Skin epidermis (tissue), 12 donors: ENCODE data around the gene ATAD2B.

Source experiments
- H3K27ac ChIP-seq, 21 experiments: fragments of 200-600 bp; sonication (generic) in 11 of 21; one replicate each; pipeline ENCODE4 v1.5.0; 2020; ENCODE audit warnings: mild to moderate bottlenecking in 3 of 21, inconsistent platforms in 2 of 21, moderate library complexity in 2 of 21
- H3K4me3 ChIP-seq, 7 experiments: fragments of 200-600 bp; sonication (generic) in 2 of 7; one replicate each; pipeline ENCODE4 v1.5.0; 2020; ENCODE audit warnings: inconsistent platforms in 2 of 7, mild to moderate bottlenecking in 2 of 7, moderate library complexity in 1 of 7

ATAD2B gene

DNA sequence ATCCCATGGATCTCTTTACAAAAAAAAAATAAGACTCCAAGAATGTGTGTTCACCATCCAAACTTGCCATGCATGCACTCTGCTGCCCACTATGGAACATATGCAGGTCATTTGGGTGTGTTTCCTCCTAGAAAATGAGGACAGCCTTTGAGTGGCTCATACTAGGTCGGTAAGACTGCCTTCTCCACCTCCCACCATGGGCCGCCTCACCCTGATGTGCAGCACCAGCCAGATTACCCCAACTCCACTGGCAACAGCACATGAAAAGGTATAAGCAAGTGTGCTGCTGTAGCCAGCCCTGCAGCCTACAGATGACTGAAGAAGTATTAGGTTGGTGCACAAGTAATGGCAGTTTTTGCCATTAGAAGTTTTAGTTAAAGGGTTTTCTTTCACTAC lies 214.2 kb downstream of the ATAD2B start:
- Histone ChIP-seq H3K4me3 (no peak overlapping the region), H3K27ac (no peak overlapping the region)

DNA sequence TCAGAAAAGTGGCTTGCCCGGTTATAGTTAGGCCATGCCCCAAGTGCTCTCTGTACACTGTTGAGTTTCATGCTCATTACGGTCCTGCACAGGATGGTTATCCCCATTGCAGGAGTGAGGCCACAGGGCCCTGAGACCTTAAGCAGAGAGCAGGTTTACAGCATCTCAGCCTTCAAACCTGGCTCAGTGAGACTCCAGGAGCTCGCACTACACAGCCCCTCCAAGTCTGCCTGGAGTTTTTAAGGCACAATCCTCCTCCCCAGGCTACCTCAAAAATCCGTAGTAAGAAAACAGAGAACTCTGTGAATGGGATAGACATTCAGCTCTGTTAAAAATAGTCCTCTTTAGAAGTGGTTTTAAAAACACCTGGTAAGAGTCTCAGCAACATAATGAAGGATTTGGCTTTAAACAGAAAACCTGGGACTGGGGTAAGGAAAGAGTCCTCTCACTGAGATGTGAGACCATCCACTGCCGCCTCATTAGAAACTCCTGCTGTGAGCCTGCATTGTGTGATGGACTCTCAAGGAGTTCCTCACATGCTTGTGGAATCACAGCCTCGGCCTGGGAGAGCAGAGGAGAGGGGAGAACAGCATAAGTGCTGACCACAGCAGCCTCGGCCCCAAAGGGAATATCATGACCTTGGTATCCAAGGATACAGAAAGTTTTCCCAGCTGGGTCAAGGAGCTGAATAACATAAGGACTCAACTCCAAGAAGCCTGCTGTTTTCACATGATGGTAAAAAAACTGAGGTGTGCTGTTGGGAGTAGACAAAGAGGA lies 214.8 kb downstream of the ATAD2B start:
- no peak overlapping the region for H3K4me3 ChIP-seq
- no peak overlapping the region for H3K27ac ChIP-seq

DNA sequence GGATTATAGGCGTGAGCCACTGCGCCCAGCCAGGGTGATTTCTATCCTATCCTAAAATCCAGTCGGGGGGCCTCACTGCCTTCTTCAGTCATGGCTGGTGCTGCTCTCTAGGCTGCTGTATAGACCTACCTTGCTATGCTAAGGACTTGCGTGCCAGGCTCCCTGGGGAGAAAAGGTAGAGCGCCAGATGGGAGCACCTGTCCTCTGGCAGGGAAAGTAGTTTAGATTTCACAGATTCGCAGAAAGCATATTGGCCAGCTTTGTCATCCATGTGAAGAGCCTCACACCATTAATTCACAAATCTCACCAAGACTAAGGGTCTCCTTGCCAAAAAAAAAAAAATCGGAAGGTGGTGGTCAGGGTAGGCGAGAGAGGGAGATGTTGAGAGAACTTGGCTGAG lies 217.6 kb downstream of the ATAD2B start:
- Histone ChIP-seq H3K4me3 (no peak overlapping the region), H3K27ac (no peak overlapping the region)

- no peak overlapping the region for H3K27ac ChIP-seq
- no peak overlapping the region for H3K4me3 ChIP-seq
These were observed 218.2 kb downstream of the ATAD2B start for GRCh38 chr2:23708771-23709170.

DNA sequence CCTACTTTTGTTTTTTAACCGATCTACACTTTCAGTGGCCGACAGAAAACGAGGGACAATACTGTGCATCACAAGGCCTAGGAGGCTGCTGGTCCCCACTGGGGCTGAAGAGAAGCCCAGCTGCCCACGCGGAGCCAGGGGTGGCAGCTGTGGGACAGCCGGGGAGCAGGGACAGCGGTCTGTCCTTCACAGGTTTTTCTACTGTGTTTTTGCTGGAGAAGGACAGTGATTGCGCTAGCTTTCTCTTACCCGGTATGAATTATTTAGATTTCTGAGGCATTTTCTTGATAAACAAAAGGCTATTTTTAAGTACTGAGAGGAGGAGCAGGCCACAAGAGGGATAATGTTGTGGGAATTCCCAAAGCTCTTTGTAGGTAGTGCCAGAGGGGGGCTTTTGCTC lies 219.8 kb downstream of the ATAD2B start:
- Histone ChIP-seq H3K27ac (no peak overlapping the region), H3K4me3 (no peak overlapping the region)

GRCh38 chr2:23706613-23707078 lies 220.3 kb downstream of the ATAD2B start:
- no peak overlapping the region for H3K4me3 ChIP-seq
- no peak overlapping the region for H3K27ac ChIP-seq

DNA sequence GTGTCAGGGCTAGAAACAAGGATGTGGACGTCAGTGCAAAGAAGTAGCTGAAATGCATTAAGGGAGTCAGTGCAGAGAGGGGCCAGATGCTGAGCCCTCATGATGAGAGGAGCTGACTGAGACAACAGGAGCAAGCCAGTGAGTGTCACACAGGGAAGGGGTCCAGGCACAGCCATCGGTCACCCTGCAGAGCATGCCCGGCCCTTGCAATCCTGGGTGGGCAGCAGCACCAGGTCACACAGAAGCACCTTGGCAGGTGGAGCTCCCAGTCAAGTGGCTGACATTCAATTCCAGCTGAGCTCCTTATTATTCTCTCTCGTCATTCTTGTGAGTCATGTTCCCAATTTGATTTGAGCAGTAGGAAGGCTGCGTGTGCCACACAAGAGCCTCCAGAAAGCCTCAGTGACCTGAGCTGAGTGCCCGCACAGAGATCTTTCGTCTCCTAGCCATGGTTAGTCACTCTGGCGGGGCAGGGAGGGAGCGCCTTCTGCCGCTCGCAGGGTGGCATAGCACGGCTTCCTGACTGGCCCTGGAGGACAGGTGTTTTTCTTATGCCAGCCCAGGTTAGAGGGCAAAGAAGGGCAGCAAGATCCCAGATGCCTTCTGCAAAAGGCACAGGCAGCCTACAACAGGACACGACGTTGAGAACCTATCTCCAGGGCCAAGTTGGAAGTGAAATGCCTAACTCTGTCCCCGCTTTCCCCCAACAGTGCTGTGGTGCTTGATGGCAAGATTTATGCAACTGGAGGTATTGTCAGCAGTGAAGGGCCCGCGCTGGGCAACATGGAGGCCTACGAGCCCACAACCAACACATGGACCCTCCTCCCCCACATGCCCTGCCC lies 220.9 kb downstream of the ATAD2B start:
- Histone ChIP-seq H3K4me3 (no peak overlapping the region), H3K27ac (no peak overlapping the region)

GRCh38 chr2:23703583-23704385 lies 223.1 kb downstream of the ATAD2B start:
- Histone ChIP-seq H3K27ac (no peak overlapping the region), H3K4me3 (no peak overlapping the region)

DNA sequence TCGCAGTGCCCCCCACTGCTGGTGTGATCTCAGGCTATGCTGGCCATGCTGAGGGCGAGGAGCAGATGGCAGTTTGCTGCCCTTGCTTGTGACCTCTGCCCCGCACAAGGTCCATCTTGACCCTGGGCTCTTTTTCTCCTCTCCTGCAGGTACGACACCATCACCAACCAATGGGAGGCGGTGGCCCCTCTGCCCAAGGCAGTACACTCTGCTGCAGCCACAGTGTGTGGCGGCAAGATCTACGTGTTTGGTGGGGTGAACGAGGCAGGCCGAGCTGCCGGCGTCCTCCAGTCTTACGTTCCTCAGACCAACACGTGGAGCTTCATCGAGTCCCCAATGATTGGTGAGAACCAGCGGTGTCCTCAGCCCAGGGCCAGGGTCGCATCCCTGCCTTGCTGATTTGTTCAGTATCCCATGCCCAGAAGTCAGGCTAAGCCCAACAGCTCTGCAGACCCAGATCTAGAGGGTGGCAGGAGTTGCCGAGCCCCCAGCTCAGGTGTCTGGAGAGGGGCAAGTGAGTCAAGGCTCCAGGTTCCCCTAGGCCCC lies 223.8 kb downstream of the ATAD2B start:
- Histone ChIP-seq H3K4me3 (no peak overlapping the region), H3K27ac (no peak overlapping the region)

DNA sequence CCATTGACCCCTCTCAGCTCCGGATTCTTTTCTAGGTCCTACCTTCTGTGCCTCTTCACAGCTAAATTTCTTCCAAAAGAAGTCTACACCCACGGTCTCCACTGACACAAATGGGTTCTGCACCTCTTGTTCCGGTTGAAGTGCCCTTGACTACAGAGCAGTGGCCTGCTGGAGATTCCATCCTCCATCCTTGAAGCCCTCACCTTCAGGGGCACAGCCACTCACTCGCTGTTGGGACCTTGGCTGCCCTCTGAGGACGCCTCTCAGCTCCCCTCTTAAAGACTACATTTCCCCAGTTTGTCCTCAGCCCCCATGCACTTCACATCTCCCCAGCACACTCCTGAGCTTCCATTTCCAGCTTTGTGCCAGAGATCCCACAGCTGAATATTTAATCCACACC lies 226.3 kb downstream of the ATAD2B start:
- Histone ChIP-seq H3K4me3 (no peak overlapping the region), H3K27ac (no peak overlapping the region)

- no peak overlapping the region for H3K4me3 ChIP-seq
- H3K27ac ChIP-seq, result no peak overlapping the region
These were observed 227.4 kb downstream of the ATAD2B start for GRCh38 chr2:23699580-23699925.

GRCh38 chr2:23698721-23699579 lies 228.0 kb downstream of the ATAD2B start:
- Histone ChIP-seq H3K27ac (no peak overlapping the region), H3K4me3 (no peak overlapping the region)
